ENCODE results near the gene TMC8.

DNA sequence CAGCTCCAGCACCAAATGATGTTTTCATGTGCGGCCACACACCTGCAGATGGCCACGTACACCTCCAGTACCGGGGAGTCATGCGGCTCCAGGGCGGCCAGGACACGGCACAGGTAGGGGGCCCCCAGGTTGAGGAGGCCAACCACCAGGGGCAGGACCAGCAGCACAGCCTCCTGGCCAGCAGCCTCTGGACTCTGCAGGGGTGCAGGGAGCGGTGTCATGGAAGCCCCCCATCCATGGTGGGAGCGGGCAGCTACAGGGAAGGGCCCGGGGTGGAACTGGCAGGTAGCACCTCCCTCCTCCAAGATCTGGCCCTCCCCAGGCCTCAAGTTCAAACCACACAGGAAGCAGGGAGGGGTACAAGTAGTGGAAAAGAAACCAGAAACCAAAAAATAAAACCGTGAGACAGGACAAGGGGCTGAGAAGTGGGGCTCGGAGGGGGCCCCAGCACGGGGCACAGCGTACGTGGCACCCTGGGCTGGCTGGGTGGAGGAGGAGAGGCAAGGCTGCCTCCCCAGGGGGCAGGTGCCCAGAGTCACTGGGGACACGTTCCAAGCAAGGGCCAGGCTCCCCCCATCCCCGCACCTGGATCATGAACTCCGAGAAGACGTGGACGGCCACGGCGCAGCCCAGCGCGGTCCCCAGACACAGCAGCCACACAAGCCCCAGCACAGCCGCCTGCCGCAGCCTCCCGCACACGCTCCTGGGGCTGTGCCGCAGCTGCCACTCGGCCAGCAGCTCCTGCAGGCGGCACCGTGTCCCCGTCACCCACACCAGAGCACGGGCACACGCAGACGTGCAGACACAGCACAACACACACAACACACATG, 9.4 kb upstream of the TMC8 start:
- TF ChIP-seq CTCF (IDR thresholded peaks at IDR 0.05) (no peak), POLR2A (IDR thresholded peaks at IDR 0.05) (no peak)

Measured in transverse colon (tissue), 3 donors.